K562 (cell line): ENCODE data around the gene LIX1. TPM values are rescaled to one million over a fixed set of nuclear protein-coding genes. Genes with fewer than 3 reads are reported as not detected.

Experiments used
- ATAC-seq: fragments of 200-7000 bp; cut with Tn5 transposase; 3 replicates; pipeline ENCODE4 v1.9.1; 2020; ENCODE audit warnings: moderate library complexity
- BruUV-seq: library from RNA; stranded (reverse); fragments of 400-500 nt; replicated peaks from 2 replicates; lab custom pipeline; 2021; lab: Mats Ljungman, UMichigan
- CTCF ChIA-PET: fragments of 300-600 bp; formaldehyde crosslinking; extraction: SDS; loops from one replicate; lab custom pipeline; 2021; ENCODE audit warnings: low intra/inter-chr PET ratio; lab: Yijun Ruan, JAX
- POLR2A ChIA-PET: fragments of 300-600, 350-650 bp; sonication (Branson Sonifier 250); formaldehyde crosslinking; extraction: SDS; loops from one replicate; lab custom pipeline; 2021; ENCODE audit warnings: antibody characterized with exemption, inconsistent platforms; lab: Yijun Ruan, JAX
- DNase-seq, 4 experiments: peaks; one replicate each; pipeline versions ENCODE4 v3.0.0 to v3.0.0-alpha.2; 2011 to 2018; ENCODE audit warnings: low spot score in 3 of 4, mixed read lengths in 3 of 4; ENCODE audit errors: extremely low read depth in 1 of 4
- FAIRE-seq: peaks from 2 replicates; lab custom pipeline; 2011; peaks lifted over from hg19 to GRCh38; lab: Jason Lieb, UNC
- H2AFZ ChIP-seq: 2 replicates; pipeline ENCODE4 v1.6.0; 2011; ENCODE audit warnings: low read depth, low read length, control low read depth, inconsistent platforms
- H3K27ac ChIP-seq: fragments of 200-600 bp; 3 replicates; pipeline ENCODE4 v1.8.0; 2011; ENCODE audit warnings: low read depth, mild to moderate bottlenecking, control low read depth, inconsistent platforms, low read length, moderate library complexity, mixed read lengths; ENCODE audit errors: extremely low read depth
- H3K27me3 ChIP-seq, 2 experiments: fragments of 300-600 bp in 1 of 2; 2 replicates in 1 of 2; 3 replicates in 1 of 2; pipeline versions ENCODE4 v1.6.0 to v1.8.0; 2011; ENCODE audit warnings: inconsistent platforms in 2 of 2, low read length in 2 of 2, mild to moderate bottlenecking in 1 of 2, mixed read lengths in 1 of 2, moderate library complexity in 1 of 2; ENCODE audit not compliant: control insufficient read depth in 2 of 2, insufficient read depth in 2 of 2
- H3K36me3 ChIP-seq: fragments of 300-600 bp; 3 replicates; pipeline ENCODE4 v1.8.0; 2011; ENCODE audit warnings: mild to moderate bottlenecking, low read length, inconsistent platforms; ENCODE audit not compliant: control insufficient read depth, insufficient read depth
- H3K4me1 ChIP-seq, 2 experiments: fragments of 200-600 bp in 1 of 2; replicated peaks in 1 of 2; 2 replicates in 1 of 2; 3 replicates in 1 of 2; pipeline versions ENCODE4 v1.5.1 to v1.8.0; 2011; ENCODE audit warnings: inconsistent platforms in 2 of 2, low read length in 2 of 2, mild to moderate bottlenecking in 1 of 2, mixed read lengths in 1 of 2, moderate library complexity in 1 of 2; ENCODE audit not compliant: control insufficient read depth in 2 of 2, insufficient read depth in 2 of 2
- H3K4me2 ChIP-seq: 2 replicates; pipeline ENCODE4 v1.6.1; 2011; ENCODE audit warnings: low read length, control low read depth, inconsistent platforms, mixed read lengths; ENCODE audit not compliant: insufficient read depth
- H3K4me3 ChIP-seq: fragments of 200-600 bp; sonication (generic), shearing (Covaris generic); 2 replicates; pipeline ENCODE4 v1.5.1; 2016; ENCODE audit warnings: control low read depth, inconsistent platforms
- H3K79me2 ChIP-seq: fragments of 200-600 bp; 3 replicates; pipeline ENCODE4 v1.8.0; 2011; ENCODE audit warnings: low read length, inconsistent platforms; ENCODE audit not compliant: control insufficient read depth, insufficient read depth
- H3K9ac ChIP-seq, 2 experiments: 2 replicates each; pipeline versions ENCODE4 v1.6.0 to v1.6.1; 2011; ENCODE audit warnings: low read depth in 2 of 2, low read length in 2 of 2, control low read depth in 1 of 2, inconsistent platforms in 1 of 2, mild to moderate bottlenecking in 1 of 2, mixed read lengths in 1 of 2; ENCODE audit not compliant: insufficient read depth in 1 of 2
- H3K9me1 ChIP-seq: one replicate; pipeline ENCODE4 v1.6.0; 2011; ENCODE audit warnings: inconsistent platforms, mild to moderate bottlenecking, low read length, moderate library complexity; ENCODE audit not compliant: control insufficient read depth, insufficient read depth
- H3K9me3 ChIP-seq: replicated peaks from 2 replicates; pipeline ENCODE4 v1.5.1; 2011; ENCODE audit warnings: low read depth, low read length, inconsistent platforms; ENCODE audit not compliant: control insufficient read depth, insufficient read depth
- H4K20me1 ChIP-seq: replicated peaks from 2 replicates; pipeline ENCODE4 v1.6.1; 2011; ENCODE audit warnings: low read length, inconsistent platforms, mixed read lengths; ENCODE audit not compliant: control insufficient read depth, insufficient read depth
- EZH2 ChIP-seq: IDR thresholded peaks from 2 replicates; pipeline ENCODE4 v1.6.1; 2012; ENCODE audit warnings: low read depth, mild to moderate bottlenecking, inconsistent platforms, low read length, borderline replicate concordance
- GTF2E2 ChIP-seq: fragments of 200-800 bp; sonication (Bioruptor generic); IDR thresholded peaks from 2 replicates; pipeline ENCODE4 v1.6.1; 2016; ENCODE audit warnings: missing genetic modification characterization, missing compliant biosample characterization
- JUNB ChIP-seq: fragments of 450-650 bp; formaldehyde crosslinking; conservative IDR thresholded peaks from 2 replicates; pipeline ENCODE4 v1.4.0; 2020; ENCODE audit warnings: mild to moderate bottlenecking
- KLF16 ChIP-seq: IDR thresholded peaks from 2 replicates; pipeline ENCODE4 v1.6.1; 2016; ENCODE audit warnings: antibody characterized with exemption
- LARP7 ChIP-seq: fragments of 450-650 bp; IDR thresholded peaks from 2 replicates; pipeline ENCODE4 v1.6.1; 2016
- MAFG ChIP-seq: fragments of 450-650 bp; conservative IDR thresholded peaks from 2 replicates; pipeline ENCODE4 v1.6.1; 2016; ENCODE audit warnings: missing genetic modification characterization, missing compliant biosample characterization
- MEF2D ChIP-seq: conservative IDR thresholded peaks from 2 replicates; pipeline ENCODE4 v1.6.1; 2016; ENCODE audit warnings: low read depth, missing genetic modification characterization, missing compliant biosample characterization
- MEIS2 ChIP-seq: fragments of 450-650 bp; IDR thresholded peaks from 2 replicates; pipeline ENCODE4 v1.6.1; 2014; ENCODE audit warnings: mild to moderate bottlenecking; ENCODE audit not compliant: partially characterized antibody
- NR1H2 ChIP-seq: sonication (generic); formaldehyde crosslinking; IDR thresholded peaks from 2 replicates; pipeline ENCODE4 v1.4.0; 2020; ENCODE audit warnings: mild to moderate bottlenecking, missing genetic modification reagents
- RCOR1 ChIP-seq, 2 experiments: IDR thresholded peaks; 2 replicates each; pipeline ENCODE4 v1.6.1; 2012; ENCODE audit warnings: low read depth in 2 of 2, low read length in 2 of 2, borderline replicate concordance in 1 of 2, improper control_type of control experiment in 1 of 2
- SMAD2 ChIP-seq: fragments of 150-350 bp; IDR thresholded peaks from 2 replicates; pipeline ENCODE4 v1.6.1; 2014; ENCODE audit warnings: low read depth, mild to moderate bottlenecking, low read length
- SMAD4 ChIP-seq: fragments of 250-450 bp; sonication (Bioruptor Pico); conservative IDR thresholded peaks from 2 replicates; pipeline ENCODE4 v1.8.0; 2021; ENCODE audit warnings: inconsistent platforms, mild to moderate bottlenecking, moderate library complexity
- TFAM ChIP-seq: fragments of 250-450 bp; sonication (Bioruptor Pico); conservative IDR thresholded peaks from 2 replicates; pipeline ENCODE4 v1.5.0; 2021; ENCODE audit warnings: mild to moderate bottlenecking, moderate library complexity
- TSHZ1 ChIP-seq: fragments of 250-450 bp; sonication (Bioruptor Pico); IDR thresholded peaks from 2 replicates; pipeline ENCODE4 v1.4.0; 2020; ENCODE audit warnings: mild to moderate bottlenecking, moderate library complexity
- ZBTB34 ChIP-seq: fragments of 250-450 bp; sonication (Bioruptor Pico); IDR thresholded peaks from 2 replicates; pipeline ENCODE4 v1.8.0; 2021; ENCODE audit warnings: mild to moderate bottlenecking, moderate library complexity
- ZFP30 ChIP-seq: fragments of 250-450 bp; sonication (Bioruptor Pico); IDR thresholded peaks from 2 replicates; pipeline ENCODE4 v1.8.0; 2022; ENCODE audit warnings: moderate library complexity, mild to moderate bottlenecking, inconsistent platforms, borderline replicate concordance
- ZNF174 ChIP-seq: fragments of 250-450 bp; sonication (Bioruptor Pico); IDR thresholded peaks from 2 replicates; pipeline ENCODE4 v1.4.0; 2020; ENCODE audit warnings: mild to moderate bottlenecking
- ZNF445 ChIP-seq: fragments of 250-450 bp; sonication (Bioruptor Pico); IDR thresholded peaks from 2 replicates; pipeline ENCODE4 v1.4.0; 2020; ENCODE audit warnings: low read depth, mild to moderate bottlenecking, moderate library complexity
- ZNF644 ChIP-seq: fragments of 200-800 bp; sonication (Bioruptor generic); IDR thresholded peaks from 2 replicates; pipeline ENCODE4 v1.6.1; 2016; ENCODE audit warnings: low read depth, missing genetic modification characterization, missing compliant biosample characterization
- WGBS: fragments of 100-300 bp; shearing (Covaris generic); methylation state at CpG from one replicate; pipeline ENCODE4 v1.1.6; 2016; ENCODE audit warnings: low coverage, mixed read lengths; ENCODE audit not compliant: insufficient coverage; ENCODE audit errors: missing lambda C conversion rate; 5-methylcytosine and 5-hydroxymethylcytosine counted together
- in situ Hi-C: fragments of 300-500 bp; cut with MboI; formaldehyde crosslinking; loops from 4 replicates; pipeline ENCODE4 v1.15.0; 2018; ENCODE audit warnings: inconsistent platforms, mixed read lengths
- intact Hi-C: fragments of 100-400 bp; cut with micrococcal nuclease; formaldehyde crosslinking; loops from 2 replicates; pipeline ENCODE4 v1.14.2; 2022
- polyA plus RNA-seq, 8 experiments: library from polyadenylated mRNA; depleted of rRNA in 4 of 8; stranded (reverse) in 5 of 8; unstranded in 3 of 8; fragments of >200 nt; fragmentation: Nextera tagmentation in 2 of 8; fragmentation: Illumina TruSeq in 1 of 8; extraction: Ambion mirVana in 2 of 8; extraction: Trizol in 1 of 8; gene quantifications; 2 replicates each; pipeline versions ENCODE4 v1.2.1 to v1.2.3, GENCODE V29; 2011 to 2014; ENCODE audit warnings: inconsistent platforms in 1 of 8, missing spikeins in 1 of 8
- total RNA-seq, 7 experiments: library from RNA; depleted of rRNA in 6 of 7; stranded (reverse); fragments of >200 nt in 6 of 7; fragmentation: Illumina TruSeq in 2 of 7; extraction: Trizol in 2 of 7; gene quantifications; 2 replicates each; pipeline versions ENCODE4 v1.2.1 to v1.2.3, GENCODE V29; 2011 to 2021; ENCODE audit warnings: low replicate concordance in 1 of 7

The LIX1 gene
- total and polyA plus RNA-seq, 9 of the 15 experiments (the other 6 are each of a cell fraction or from before 2014, with no cell fraction given) = 0.01 to 0.18 TPM; not detected in 7

GRCh38 chr5:97097326-97098230 lies 44.8 kb downstream of the LIX1 start:
- Histone ChIP-seq H3K9ac (no peak overlapping the region), H3K9me3 (no peaks in the 10 kb centered on the region), H3K27ac (no peak overlapping the region), H3K36me3 (peaks cover 5% of the 10 kb centered on the region; the same call in 1 of the 3 replicates), H3K79me2 (peaks cover 3% of the 10 kb centered on the region; the same call in 2 of the 3 replicates), H4K20me1 (no peaks in the 10 kb centered on the region), H3K4me1 (no peaks in the 10 kb centered on the region; a peak in 1 of 5 replicates), H3K4me2 (no peak overlapping the region), H2AFZ (no peak overlapping the region), H3K9me1 (no peaks in the 10 kb centered on the region), H3K4me3 (no peak overlapping the region), H3K27me3 (no peaks in the 10 kb centered on the region)
- no peak for DNase-seq
- in situ Hi-C loops (no loop called here), intact Hi-C loops (no loop called here)
- no peak for ATAC-seq
- ChIA-PET CTCF (no interaction called here), POLR2A (interaction anchor here (0.7 kb wide), 1 partner anchor 9 kb away, joined by 4 read pairs; no protein-coding TSS in a partner anchor)
- no peak for FAIRE-seq
- no TSS peak for BruUV-seq
- 63% methylated on average over 9 of the region's 9 CpGs for WGBS
- TF ChIP-seq KLF16 = no peak
- no peak for TF ChIP-seq ZNF174 (CRISPR knock-in tag)
- TF ChIP-seq MEF2D (tag) = no peak
- TF ChIP-seq MAFG (tag) = no peak
- TF ChIP-seq JUNB (CRISPR knock-in tag) = no peak
- no peak for TF ChIP-seq SMAD2
- TF ChIP-seq NR1H2 = no peak
- TF ChIP-seq LARP7 = no peak
- TF ChIP-seq SMAD4 (CRISPR knock-in tag) = 0 out of 2 replicates have a peak, but pooled peaks have one; percentile 33
- TF ChIP-seq RCOR1 (IDR thresholded peaks at IDR 0.05; ENCODE audit: borderline replicate concordance in 1 of 2, low read depth in 2 of 2, low read length in 2 of 2) = peak in 1 of 2 experiments; percentile 70; a peak in 1 of 4 replicates
- no peak for TF ChIP-seq MEIS2
- TF ChIP-seq GTF2E2 (tag) = no peak
- no peak for TF ChIP-seq TSHZ1 (CRISPR knock-in tag)
- TF ChIP-seq ZFP30 = no peak
- no peak for TF ChIP-seq ZNF445 (CRISPR knock-in tag)
- no peak for TF ChIP-seq ZBTB34 (CRISPR knock-in tag)
- TF ChIP-seq ZNF644 (tag) = no peak
- no peak for TF ChIP-seq TFAM
- TF ChIP-seq EZH2 = no peak
